HepG2 (cell line): Measurements from ENCODE around the gene ZNF747. TPM values are rescaled to one million over a fixed set of nuclear protein-coding genes. Genes with fewer than 3 reads are reported as not detected.
A peak's percentile ranks its signal among the peaks of the same experiment; 100 is the strongest.

Experiments
- BRCA1 ChIP-seq: sonication (generic); formaldehyde crosslinking; IDR thresholded peaks from 2 replicates; pipeline ENCODE4 v1.4.0; 2020; ENCODE audit warnings: missing genetic modification reagents
- CBX5 ChIP-seq: sonication (generic); formaldehyde crosslinking; IDR thresholded peaks from 2 replicates; pipeline ENCODE4 v1.4.0; 2020; ENCODE audit warnings: missing genetic modification reagents, borderline replicate concordance
- CHCHD3 ChIP-seq: sonication (generic); formaldehyde crosslinking; IDR thresholded peaks from 2 replicates; pipeline ENCODE4 v1.8.0; 2022; ENCODE audit warnings: mild to moderate bottlenecking, missing genetic modification reagents, moderate library complexity
- FOXK1 ChIP-seq: sonication (generic); formaldehyde crosslinking; IDR thresholded peaks from 2 replicates; pipeline ENCODE4 v1.4.0; 2020; ENCODE audit warnings: low read depth, missing genetic modification reagents, borderline replicate concordance
- FOXP4 ChIP-seq: sonication (generic); formaldehyde crosslinking; IDR thresholded peaks from 2 replicates; pipeline ENCODE4 v1.4.0; 2020; ENCODE audit warnings: missing genetic modification reagents
- HNF1B ChIP-seq: sonication (generic); formaldehyde crosslinking; IDR thresholded peaks from 2 replicates; pipeline ENCODE4 v1.5.1; 2020; ENCODE audit warnings: mild to moderate bottlenecking, moderate library complexity, missing genetic modification reagents
- KDM5B ChIP-seq: sonication (generic); formaldehyde crosslinking; IDR thresholded peaks from 2 replicates; pipeline ENCODE4 v1.4.0; 2020; ENCODE audit warnings: missing genetic modification reagents, mild to moderate bottlenecking, borderline replicate concordance
- MAZ ChIP-seq, 2 experiments: sonication (generic) in 1 of 2; formaldehyde crosslinking in 1 of 2; IDR thresholded peaks; 2 replicates each; pipeline versions ENCODE4 v1.5.0 to v1.6.1; 2012 to 2020; ENCODE audit warnings: low read depth in 2 of 2, mild to moderate bottlenecking in 2 of 2, borderline replicate concordance in 1 of 2, improper control_type of control experiment in 1 of 2, low read length in 1 of 2, missing genetic modification reagents in 1 of 2, moderate library complexity in 1 of 2
- MED1 ChIP-seq: sonication (generic); formaldehyde crosslinking; IDR thresholded peaks from 2 replicates; pipeline ENCODE4 v1.4.0; 2020; ENCODE audit warnings: missing genetic modification reagents
- SMYD3 ChIP-seq: sonication (generic); formaldehyde crosslinking; IDR thresholded peaks from 2 replicates; pipeline ENCODE4 v1.8.1; 2023; ENCODE audit warnings: mild to moderate bottlenecking, missing genetic modification reagents
- STAT6 ChIP-seq: sonication (generic); formaldehyde crosslinking; IDR thresholded peaks from 2 replicates; pipeline ENCODE4 v1.4.0; 2020; ENCODE audit warnings: missing genetic modification reagents, mild to moderate bottlenecking, borderline replicate concordance
- ZKSCAN5 ChIP-seq: sonication (generic); formaldehyde crosslinking; IDR thresholded peaks from 2 replicates; pipeline ENCODE4 v1.5.1; 2020; ENCODE audit warnings: mild to moderate bottlenecking, missing genetic modification reagents
- ZNF263 ChIP-seq: sonication (generic); formaldehyde crosslinking; IDR thresholded peaks from 2 replicates; pipeline ENCODE4 v1.4.0; 2020; ENCODE audit warnings: missing genetic modification reagents
- ZNF552 ChIP-seq: sonication (generic); formaldehyde crosslinking; IDR thresholded peaks from 2 replicates; pipeline ENCODE4 v1.9.0; 2022; ENCODE audit warnings: missing genetic modification reagents, mild to moderate bottlenecking, borderline replicate concordance
- ZNF557 ChIP-seq: sonication (generic); formaldehyde crosslinking; IDR thresholded peaks from 2 replicates; pipeline ENCODE4 v1.4.0; 2020; ENCODE audit warnings: missing genetic modification reagents
- ZNF883 ChIP-seq: sonication (generic); formaldehyde crosslinking; IDR thresholded peaks from 2 replicates; pipeline ENCODE4 v1.5.1; 2020; ENCODE audit warnings: mild to moderate bottlenecking, missing genetic modification reagents; ENCODE audit errors: not compliant biosample characterization
- ZUFSP ChIP-seq: sonication (generic); formaldehyde crosslinking; IDR thresholded peaks from 2 replicates; pipeline ENCODE4 v1.9.0; 2021; ENCODE audit warnings: missing genetic modification reagents, mild to moderate bottlenecking, borderline replicate concordance
- polyA plus RNA-seq, 8 experiments: library from polyadenylated mRNA; depleted of rRNA in 3 of 8; stranded (reverse) in 7 of 8; unstranded in 1 of 8; fragments of >200 nt; fragmentation: Illumina TruSeq in 4 of 8; extraction: Trizol in 4 of 8; gene quantifications; 2 replicates each; pipeline versions ENCODE4 v1.2.1 to v1.2.3, GENCODE V29; 2011 to 2016; ENCODE audit warnings: low read depth in 4 of 8, missing spikeins in 1 of 8, mixed read lengths in 1 of 8; ENCODE audit not compliant: insufficient read depth in 1 of 8
- total RNA-seq, 5 experiments: library from RNA; depleted of rRNA; stranded (reverse); fragments of >200 nt; fragmentation: Illumina TruSeq; extraction: Trizol; gene quantifications; 2 replicates each; pipeline ENCODE4 v1.2.3, GENCODE V29; 2016; ENCODE audit warnings: low read depth in 1 of 5

The ZNF747 gene
- total and polyA plus RNA-seq, 2 of the 13 experiments (the other 11 are each of a cell fraction or from before 2014, with no cell fraction given), result 7.2 to 10.2 TPM

- peak; percentile 52 for TF ChIP-seq FOXP4 (CRISPR knock-in tag)
- TF ChIP-seq CBX5 (CRISPR knock-in tag), result no peak; the same call in 1 of the 2 replicates
- TF ChIP-seq ZKSCAN5 (CRISPR knock-in tag), result peak; percentile 13; the same call in 1 of the 2 replicates
- TF ChIP-seq ZUFSP, result no peak
- peak; percentile 83; the same call in 1 of the 2 replicates for TF ChIP-seq ZNF552 (CRISPR knock-in tag)
- 0 out of 2 replicates have a peak, but pooled peaks have one; percentile 63 for TF ChIP-seq SMYD3
- 0 out of 2 replicates have a peak, but pooled peaks have one; percentile 33 for TF ChIP-seq BRCA1 (CRISPR knock-in tag)
- TF ChIP-seq KDM5B (CRISPR knock-in tag), result peak; percentile 87
- TF ChIP-seq FOXK1 (CRISPR knock-in tag), result no peak
- no peak for TF ChIP-seq ZNF263 (CRISPR knock-in tag)
- TF ChIP-seq CHCHD3 (CRISPR knock-in tag), result no peak
- TF ChIP-seq ZNF883, result peak; percentile 45
- no peak for TF ChIP-seq MAZ (IDR thresholded peaks at IDR 0.05; ENCODE audit: borderline replicate concordance, low read depth, low read length)
- 0 out of 2 replicates have a peak, but pooled peaks have one; percentile 16 for TF ChIP-seq MAZ (CRISPR knock-in tag; IDR thresholded peaks at IDR 0.05; ENCODE audit: low read depth)
- TF ChIP-seq HNF1B, result peak; percentile 99
- no peak; the same call in 1 of the 2 replicates for TF ChIP-seq ZNF557 (CRISPR knock-in tag)
- TF ChIP-seq MED1 (CRISPR knock-in tag), result no peak; the same call in 1 of the 2 replicates
- TF ChIP-seq STAT6 (CRISPR knock-in tag), result no peak
These were observed 12.6 kb downstream of the ZNF747 start (continued) for GRCh38 chr16:30521873-30522641.
